Ramos (cell line): ENCODE results near the gene ZNF44.

ENCODE experiments used
- in situ Hi-C: fragments of 300-500 bp; cut with MboI; formaldehyde crosslinking; loops from one replicate; pipeline ENCODE4 v1.14.3; 2022; ENCODE audit warnings: low sequenced_read_pairs; ENCODE audit not compliant: unreplicated experiment

Gene ZNF44

DNA sequence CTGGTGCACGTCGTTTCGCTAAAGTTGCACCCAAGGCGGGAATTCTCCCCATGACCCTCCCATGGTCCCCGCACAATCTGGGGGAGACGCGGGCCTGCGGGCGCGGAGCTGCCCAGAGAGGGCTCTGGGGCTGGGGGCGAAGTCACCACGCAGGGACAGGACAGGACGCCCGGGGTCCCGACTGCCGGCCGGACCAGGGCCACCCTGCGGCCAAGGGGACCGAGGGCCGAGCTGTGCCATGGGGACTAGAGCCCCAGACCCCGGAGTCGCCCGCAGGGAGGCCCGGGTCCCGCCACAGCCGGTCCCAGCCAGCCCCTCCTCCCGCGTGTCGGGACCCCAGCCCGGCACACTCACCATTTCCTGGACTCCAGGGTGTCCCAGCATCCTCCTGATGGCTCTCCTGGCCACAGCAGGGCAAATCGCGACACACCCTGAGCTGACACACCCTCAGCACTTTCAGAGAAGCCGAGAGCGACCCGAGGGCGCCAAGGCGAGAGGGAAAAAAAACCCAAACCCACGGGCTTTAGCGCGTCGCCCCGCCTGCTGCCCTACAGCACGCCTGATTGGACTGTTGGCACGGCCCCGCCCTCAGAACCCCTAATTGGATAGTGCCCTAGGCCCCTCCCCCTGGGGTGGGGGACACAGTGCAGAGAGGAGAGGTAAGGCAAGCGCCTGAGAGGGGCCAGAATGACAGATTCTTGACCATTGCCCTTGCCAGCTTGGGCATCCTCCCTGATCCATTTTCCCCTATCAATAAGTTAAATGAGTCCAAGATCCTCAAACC is 28.6 kb downstream of the ZNF44 start:
- in situ Hi-C loops, result no loop called here

DNA sequence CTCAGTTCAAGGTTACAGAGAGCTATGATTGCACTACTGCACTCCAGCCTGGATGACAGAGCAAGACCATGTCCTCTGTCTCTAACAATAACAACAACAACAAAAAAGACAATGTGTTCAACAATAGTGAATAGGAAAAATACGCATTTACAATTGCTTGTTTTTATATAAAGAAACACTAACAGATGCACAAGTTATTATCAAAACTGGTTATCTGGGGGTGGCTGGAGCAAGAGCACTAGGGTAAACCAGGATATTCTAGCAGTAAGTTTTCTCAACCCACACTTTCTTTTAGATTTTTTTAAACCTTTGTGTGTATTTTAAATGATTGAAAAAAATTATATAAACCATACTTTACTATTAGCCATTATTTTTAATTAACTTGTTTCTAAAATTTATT is 33.1 kb downstream of the ZNF44 start:
- in situ Hi-C loops, result no loop called here

DNA sequence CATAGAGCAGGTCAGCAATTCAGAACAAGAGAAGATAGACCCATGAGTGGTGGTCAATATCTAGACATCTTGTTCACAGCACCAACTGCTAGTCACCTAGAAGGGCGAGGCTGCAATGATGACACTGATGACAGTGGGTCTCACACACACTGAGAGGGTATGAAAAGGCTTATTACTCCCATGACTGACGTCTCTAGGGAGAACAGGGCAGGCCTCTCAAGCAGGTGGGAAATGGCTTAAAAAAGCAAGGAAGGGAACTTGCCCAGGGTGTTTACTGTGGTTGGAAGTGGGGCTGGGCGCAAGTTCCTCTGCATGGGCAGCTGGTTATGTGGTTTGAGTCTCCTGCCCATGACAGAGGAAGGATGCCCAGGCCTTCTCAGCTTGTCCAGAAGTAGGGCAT is 33.8 kb downstream of the ZNF44 start:
- in situ Hi-C loops, result no loop called here

DNA sequence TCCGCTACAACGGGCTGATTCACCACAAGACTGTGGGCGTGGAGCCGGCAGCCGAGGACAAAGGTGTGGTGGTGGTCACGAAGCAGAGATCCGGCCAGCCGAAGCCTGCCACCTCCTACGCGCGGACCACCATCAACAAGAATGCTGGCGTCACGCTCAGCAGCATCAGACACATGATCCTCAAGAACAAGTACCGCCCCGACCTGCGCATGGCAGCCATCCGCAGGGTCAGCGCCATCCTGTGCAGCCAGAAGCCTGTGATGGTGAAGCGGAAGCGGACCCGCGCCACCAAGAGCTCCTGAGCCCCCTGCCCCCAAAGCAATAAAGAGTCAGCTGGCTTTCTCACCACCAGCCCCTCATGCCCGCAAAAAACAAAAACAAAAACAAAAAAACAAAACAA is 34.4 kb downstream of the ZNF44 start:
- in situ Hi-C loops, result no loop called here

DNA sequence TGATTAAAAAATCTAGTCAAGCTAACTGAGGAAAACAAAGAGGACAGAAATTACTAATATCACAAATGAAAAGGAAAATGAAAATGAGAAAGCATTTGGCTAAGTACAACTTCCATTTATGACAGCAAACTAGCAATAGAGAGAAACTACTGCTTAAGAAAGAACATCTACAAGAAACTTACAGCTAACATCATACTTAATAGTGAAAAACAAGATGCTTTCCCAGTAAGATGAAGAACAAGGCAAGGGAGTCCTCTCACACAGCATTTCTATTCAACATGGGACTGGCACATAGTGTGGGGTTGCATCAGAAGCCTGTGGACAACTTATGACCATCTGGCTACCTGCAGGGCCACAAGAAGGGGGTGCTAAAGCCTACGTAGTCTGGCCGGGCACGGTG is 39.3 kb downstream of the ZNF44 start:
- in situ Hi-C loops, result no loop called here

DNA sequence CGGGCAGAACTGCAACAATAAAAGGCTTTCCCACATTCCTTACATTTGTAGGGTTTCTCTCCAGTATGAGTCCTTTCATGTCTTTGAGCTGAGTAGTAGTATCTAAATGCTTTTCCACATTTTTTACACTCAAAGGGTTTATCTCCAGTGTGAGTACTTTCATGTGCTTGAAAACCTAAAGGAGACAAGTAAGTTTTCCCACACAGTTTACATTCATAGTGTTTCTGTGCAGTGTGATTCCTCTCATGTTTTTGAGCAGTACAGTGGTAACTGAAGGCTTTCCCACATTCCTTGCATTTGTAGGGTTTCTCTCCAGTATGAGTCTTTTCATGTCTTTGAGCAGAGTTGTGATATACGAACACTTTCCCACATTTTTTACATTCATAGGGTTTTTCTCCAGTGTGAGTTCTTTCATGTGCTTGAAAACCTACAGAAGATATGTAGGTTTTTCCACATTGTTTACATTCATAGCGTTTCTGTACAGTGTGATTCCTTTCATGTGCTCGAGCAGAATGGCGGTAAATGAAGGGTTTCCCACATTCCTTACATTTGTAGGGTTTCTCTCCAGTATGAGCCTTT is 47.0 kb downstream of the ZNF44 start:
- in situ Hi-C loops, result no loop called here

DNA sequence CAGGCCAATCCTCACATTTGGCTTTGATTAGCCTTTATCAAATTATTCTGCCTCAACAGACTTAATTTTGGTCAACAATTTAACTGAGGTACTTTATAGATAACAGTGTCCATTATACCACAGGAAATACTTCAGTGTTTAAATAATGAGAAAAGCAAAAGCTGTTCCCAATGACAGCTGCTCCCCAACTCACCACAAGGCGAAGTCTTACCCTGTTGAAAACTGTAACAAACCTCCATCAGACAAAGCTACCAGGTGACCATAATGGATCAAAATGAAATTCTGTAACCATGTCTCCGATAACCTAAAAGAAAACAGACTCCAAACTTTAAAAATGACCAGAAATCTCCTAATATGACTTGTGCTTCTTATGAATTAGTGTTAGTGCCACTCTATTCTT is 50.3 kb downstream of the ZNF44 start:
- in situ Hi-C loops, result no loop called here

DNA sequence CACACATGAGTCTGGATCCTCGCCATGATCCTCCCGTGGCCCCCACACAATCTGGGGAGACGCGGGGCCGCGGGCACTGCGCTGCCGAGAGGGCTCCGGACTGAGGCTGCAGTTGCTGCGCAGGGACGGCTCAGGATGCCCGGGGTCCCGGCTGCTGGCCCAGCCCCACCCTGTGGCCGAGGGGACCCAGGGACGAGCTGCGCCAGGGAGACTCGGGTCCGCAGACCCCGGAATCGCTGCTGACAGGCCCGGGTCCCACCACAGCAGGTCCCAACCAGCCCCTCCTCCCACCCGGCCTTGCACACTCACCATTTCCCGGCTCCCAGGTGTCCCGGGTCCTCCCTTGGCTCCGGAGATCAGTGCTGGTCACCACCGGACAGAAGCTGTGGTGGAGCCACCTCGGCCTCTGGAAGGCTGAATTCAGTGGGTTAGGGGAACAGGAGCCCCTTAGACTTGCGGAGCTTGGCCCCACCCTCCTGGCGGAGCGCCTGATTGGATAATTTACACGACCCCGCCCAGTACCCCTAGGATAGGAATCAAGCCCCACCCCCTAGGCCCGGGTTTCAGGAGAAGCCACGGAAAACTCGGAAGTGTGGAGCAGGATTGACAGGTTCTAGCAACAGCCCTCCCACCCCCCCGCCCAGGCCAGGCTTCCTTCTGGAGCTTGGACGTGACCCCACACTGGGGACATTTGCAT is 57.4 kb downstream of the ZNF44 start:
- in situ Hi-C loops, result no loop called here

DNA sequence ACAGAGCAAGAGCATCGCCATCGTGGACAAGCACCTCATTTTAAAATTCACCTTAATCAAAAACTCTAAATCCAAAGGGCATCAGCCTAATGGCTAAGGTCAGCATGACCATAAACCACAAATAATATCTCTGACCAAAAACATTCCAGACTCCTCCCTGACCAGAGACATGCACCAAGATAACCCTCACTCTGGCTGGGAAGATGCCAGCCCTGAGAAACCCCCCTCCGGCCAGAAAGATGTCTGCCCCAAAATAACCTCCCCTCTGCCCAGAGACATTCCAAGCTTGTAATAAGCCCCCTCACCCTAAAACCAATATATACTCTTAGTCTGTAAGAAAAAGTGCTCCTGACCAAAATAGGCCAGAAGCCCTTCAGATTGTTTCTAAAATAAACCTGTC is 61.7 kb downstream of the ZNF44 start:
- in situ Hi-C loops, result no loop called here

DNA sequence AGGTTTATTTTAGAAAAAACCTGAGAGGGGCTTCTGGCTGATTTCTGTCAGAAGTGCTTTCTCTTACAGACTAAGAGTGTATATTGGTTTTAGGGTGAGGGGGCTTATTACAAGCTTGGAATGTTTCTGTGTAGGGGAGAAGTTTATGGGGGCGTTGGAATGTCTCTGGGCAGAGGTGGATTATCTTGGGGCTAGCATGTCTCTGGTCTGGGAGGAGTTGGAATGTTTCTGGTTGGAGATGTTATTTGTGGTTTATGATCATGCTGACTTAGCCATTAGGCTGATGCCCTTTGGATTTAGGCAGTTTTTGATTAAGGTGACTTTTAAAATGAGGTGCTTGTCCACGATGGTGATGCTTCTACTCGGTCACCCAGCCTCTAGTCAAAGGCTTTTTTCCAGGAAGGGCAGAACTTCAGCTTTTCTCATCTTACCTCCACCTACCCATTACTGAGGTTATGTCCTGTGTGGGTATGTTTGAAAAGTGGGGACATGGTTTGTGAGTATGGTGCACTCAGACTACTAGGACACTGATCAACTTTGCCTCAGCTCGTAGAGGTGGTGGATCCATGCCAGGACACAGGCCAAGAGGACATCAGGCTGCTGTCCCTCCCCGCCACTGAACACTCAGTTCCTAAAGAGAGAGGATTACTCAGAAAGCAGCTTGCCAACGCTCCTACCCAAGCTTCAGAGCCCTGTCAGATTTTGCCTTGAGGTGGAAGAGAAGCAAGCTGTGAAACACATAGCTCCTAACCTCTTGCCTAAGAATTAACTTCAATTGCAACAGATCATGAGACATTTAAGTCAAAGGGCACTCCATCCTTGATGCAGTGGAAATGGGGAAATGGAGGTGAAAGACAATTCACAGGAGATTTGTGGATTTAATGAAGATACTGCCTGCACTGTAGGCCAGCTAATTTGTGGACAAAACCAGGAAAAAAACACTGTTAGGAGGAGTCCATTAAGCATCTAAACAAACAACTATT is 63.6 kb downstream of the ZNF44 start:
- in situ Hi-C loops, result no loop called here

DNA sequence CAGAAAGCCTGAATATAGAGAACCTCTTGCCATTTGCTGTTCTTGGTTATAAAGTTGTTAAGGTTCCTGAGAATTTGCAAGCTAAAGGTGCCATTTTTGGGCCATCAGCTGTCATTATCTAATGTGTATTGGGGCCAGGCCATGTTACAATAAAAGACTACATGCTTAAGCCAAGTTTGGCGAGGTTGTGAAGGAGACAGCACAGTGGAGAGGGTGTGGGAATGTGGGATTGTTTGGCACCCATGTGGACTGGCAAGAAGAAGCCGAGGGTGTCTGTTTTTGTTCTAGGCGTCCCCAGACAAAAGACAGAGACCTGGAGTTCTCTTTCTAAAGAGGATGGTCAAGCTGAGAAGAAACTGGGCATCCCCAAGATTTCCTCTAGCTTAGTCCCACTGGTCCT is 64.7 kb downstream of the ZNF44 start:
- in situ Hi-C loops, result no loop called here

DNA sequence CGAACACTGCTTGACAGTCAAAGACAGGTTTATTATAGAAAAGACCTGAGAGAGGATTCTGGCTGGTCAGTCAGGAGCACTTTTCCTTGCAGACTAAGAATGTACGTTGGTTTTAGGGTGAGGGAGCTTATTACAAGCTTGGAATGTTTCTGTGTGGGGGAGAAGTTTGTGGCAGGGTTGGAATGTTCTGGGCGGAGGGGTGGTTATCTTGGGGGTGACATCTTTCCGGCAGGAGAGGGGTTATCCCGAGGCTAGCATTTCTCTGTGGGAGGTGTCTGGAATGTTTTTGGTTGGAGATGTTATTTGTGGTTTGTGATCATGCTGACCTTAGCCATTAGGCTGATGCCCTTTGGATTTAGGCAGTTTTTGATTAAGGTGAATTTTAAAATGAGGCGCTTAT is 70.0 kb downstream of the ZNF44 start:
- in situ Hi-C loops, result no loop called here

DNA sequence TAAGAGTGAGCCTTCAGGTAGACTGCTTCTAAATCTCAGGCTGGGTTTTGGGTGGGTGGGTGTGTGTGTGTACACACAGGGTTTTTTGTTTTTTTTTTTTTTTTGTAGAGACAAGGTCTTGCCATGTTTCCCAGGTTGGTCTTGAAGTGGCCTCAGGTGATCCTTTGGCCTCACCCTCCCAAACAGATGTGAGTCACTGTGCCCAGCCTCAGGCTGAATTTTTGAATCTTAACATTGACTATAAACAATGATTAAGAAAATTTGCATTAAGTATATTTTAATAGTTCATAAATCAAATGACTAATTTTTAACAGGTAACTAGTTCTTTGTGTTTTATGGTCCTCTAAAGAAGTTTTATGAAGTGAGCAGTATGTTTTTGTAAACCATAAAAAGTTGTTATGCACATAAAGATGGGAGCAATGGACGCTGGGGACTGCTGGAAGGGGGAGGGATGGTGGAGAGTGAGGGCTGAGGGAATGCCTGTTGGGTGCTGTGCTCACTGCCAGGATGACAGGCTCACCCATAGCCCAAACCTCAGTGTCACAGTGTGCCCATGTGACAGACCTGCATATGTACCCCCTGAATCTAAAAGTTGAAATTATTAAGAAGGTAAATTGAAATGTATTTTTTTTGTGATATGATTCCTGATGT is 71.6 kb downstream of the ZNF44 start:
- in situ Hi-C loops, result no loop called here
